Measurements from ENCODE around the gene TMEM134.
A peak's percentile ranks its signal among the peaks of the same experiment; 100 is the strongest.
"Not testable (repeated sequence)": the region's sequence is repeated elsewhere in the genome, so short reads cannot be mapped to it uniquely, and the experiment has no call there.

Gene TMEM134

GRCh38 chr11:67485873-67486361, 16.9 kb upstream of the TMEM134 start:
- not testable (repeated sequence) for DNase-seq (ENCODE audit: low read depth in 2 of 2, low spot score in 1 of 2)

GRCh38 chr11:67484847-67485311, 15.8 kb upstream of the TMEM134 start:
- DNase-seq (ENCODE audit: low read depth in 2 of 2, low spot score in 1 of 2): no peak

GRCh38 chr11:67483831-67484665, 15.0 kb upstream of the TMEM134 start:
- DNase-seq (ENCODE audit: low read depth in 2 of 2, low spot score in 1 of 2): no peak

GRCh38 chr11:67482827-67483798, 14.1 kb upstream of the TMEM134 start, which contains the start of gene AIP:
Gene AIP, plus strand, starts transcription at chr11:67483026. Its CDS starts 133 bp downstream, at chr11:67483159.
- DNase-seq (ENCODE audit: low read depth in 2 of 2, low spot score in 1 of 2): peak; percentile 83 to 91

GRCh38 chr11:67482275-67482826, 13.3 kb upstream of the TMEM134 start:
- DNase-seq (ENCODE audit: low read depth in 2 of 2, low spot score in 1 of 2): no peak

GRCh38 chr11:67477344-67478050, 8.4 kb upstream of the TMEM134 start:
- not testable (repeated sequence) for DNase-seq (ENCODE audit: low read depth in 2 of 2, low spot score in 1 of 2)

- DNase-seq (ENCODE audit: low read depth in 2 of 2, low spot score in 1 of 2): not testable (repeated sequence)
Observed at GRCh38 chr11:67476692-67477091, 7.6 kb upstream of the TMEM134 start.

GRCh38 chr11:67472882-67473281, 3.8 kb upstream of the TMEM134 start:
- no peak for DNase-seq (ENCODE audit: low read depth in 2 of 2, low spot score in 1 of 2)

- DNase-seq (ENCODE audit: low read depth in 2 of 2, low spot score in 1 of 2): no peak
Observed at GRCh38 chr11:67470337-67471002, 1.4 kb upstream of the TMEM134 start.

- no peak for DNase-seq (ENCODE audit: low read depth in 2 of 2, low spot score in 1 of 2)
Observed at GRCh38 chr11:67469508-67469811, 409 bp upstream of the TMEM134 start.

- DNase-seq (ENCODE audit: low read depth in 2 of 2, low spot score in 1 of 2): no peak
Observed at GRCh38 chr11:67468456-67468758, 644 bp downstream of the TMEM134 start.

GRCh38 chr11:67468056-67468455, 995 bp downstream of the TMEM134 start:
- no peak for DNase-seq (ENCODE audit: low read depth in 2 of 2, low spot score in 1 of 2)

- no peak for DNase-seq (ENCODE audit: low read depth in 2 of 2, low spot score in 1 of 2)
Observed at GRCh38 chr11:67466962-67467771, 1.9 kb downstream of the TMEM134 start.

GRCh38 chr11:67466367-67466766, 2.7 kb downstream of the TMEM134 start:
- DNase-seq (ENCODE audit: low read depth in 2 of 2, low spot score in 1 of 2): no peak

- not testable (repeated sequence) for DNase-seq (ENCODE audit: low read depth in 2 of 2, low spot score in 1 of 2)
Observed at GRCh38 chr11:67465530-67465929, 3.5 kb downstream of the TMEM134 start.

- no peak for DNase-seq (ENCODE audit: low read depth in 2 of 2, low spot score in 1 of 2)
Observed at GRCh38 chr11:67465189-67465510, 3.9 kb downstream of the TMEM134 start.

- DNase-seq (ENCODE audit: low read depth in 2 of 2, low spot score in 1 of 2): peak; percentile 79 to 87
Observed at GRCh38 chr11:67464411-67465188, 4.5 kb downstream of the TMEM134 start.

GRCh38 chr11:67463680-67464410, 5.2 kb downstream of the TMEM134 start:
- no peak for DNase-seq (ENCODE audit: low read depth in 2 of 2, low spot score in 1 of 2)
